Lung (tissue), 12 donors: Measurements from ENCODE around the gene AFF1. TPM values are rescaled to one million over a fixed set of nuclear protein-coding genes. Genes with fewer than 3 reads are reported as not detected.

ENCODE experiments used
- ATAC-seq: fragments of 200-7000 bp; cut with Tn5 transposase; one replicate; pipeline ENCODE4 v1.9.1; 2020; ENCODE audit warnings: moderate number of reproducible peaks; ENCODE audit not compliant: insufficient read depth, low FRiP score
- DNase-seq, 3 donors: peaks; one replicate each; pipeline ENCODE4 v3.0.0-alpha.2; 2013 to 2017
- H3K27ac ChIP-seq, 2 donors: one replicate each; pipeline ENCODE4 v1.5.1; 2013; ENCODE audit warnings: mild to moderate bottlenecking in 2 of 2, moderate library complexity in 2 of 2, control low read depth in 1 of 2, inconsistent platforms in 1 of 2, low read depth in 1 of 2, low read length in 1 of 2
- H3K27me3 ChIP-seq, 3 donors: one replicate each; pipeline ENCODE4 v1.5.1; 2013; ENCODE audit warnings: low read length in 2 of 3; ENCODE audit not compliant: control insufficient read depth in 3 of 3, insufficient read depth in 3 of 3
- H3K36me3 ChIP-seq, 4 donors: one replicate each; pipeline ENCODE4 v1.5.1; 2013; ENCODE audit warnings: low read length in 4 of 4, mild to moderate bottlenecking in 1 of 4, moderate library complexity in 1 of 4; ENCODE audit not compliant: control insufficient read depth in 4 of 4, insufficient read depth in 4 of 4
- H3K4me1 ChIP-seq, 5 donors: one replicate each; pipeline ENCODE4 v1.5.1; 2013; ENCODE audit warnings: low read length in 5 of 5, mild to moderate bottlenecking in 2 of 5, moderate library complexity in 1 of 5; ENCODE audit not compliant: control insufficient read depth in 5 of 5, insufficient read depth in 5 of 5
- H3K4me3 ChIP-seq: one replicate; pipeline ENCODE4 v1.5.1; 2013; ENCODE audit warnings: mild to moderate bottlenecking, control low read depth, moderate library complexity
- H3K9ac ChIP-seq, 2 donors: one replicate each; pipeline ENCODE4 v1.5.1; 2013; ENCODE audit warnings: low read length in 2 of 2, control low read depth in 1 of 2; ENCODE audit not compliant: insufficient read depth in 1 of 2
- H3K9me3 ChIP-seq, 4 donors: one replicate each; pipeline ENCODE4 v1.5.1; 2013; ENCODE audit warnings: low read length in 3 of 4, mild to moderate bottlenecking in 1 of 4, moderate library complexity in 1 of 4; ENCODE audit not compliant: control insufficient read depth in 4 of 4, insufficient read depth in 3 of 4
- CTCF ChIP-seq: IDR thresholded peaks from 2 replicates; pipeline ENCODE4 v1.5.1; 2012; ENCODE audit warnings: mild to moderate bottlenecking; ENCODE audit errors: control extremely low read depth, extremely low read depth
- WGBS, 2 donors: extraction: QIAGEN DNeasy Blood & Tissue Kit; methylation state at CpG; one replicate each; pipeline ENCODE4 v1.1.7; 2013; 5-methylcytosine and 5-hydroxymethylcytosine counted together
- polyA plus RNA-seq, 2 donors: library from polyadenylated mRNA; stranded (reverse); fragments of 200-250 nt; gene quantifications; one replicate each; pipeline ENCODE4 v1.2.1, GENCODE V29; 2013
- total RNA-seq, 2 donors: library from RNA; depleted of rRNA in 1 of 2; stranded (reverse); fragments of >200 nt in 1 of 2; gene quantifications; one replicate each; pipeline ENCODE4 v1.2.1, GENCODE V29; 2014 to 2021
- donor health status: control.
- donor health status: control.
- donor health status: Bipolar disorder and iron deficiency.
- donor health status: healthy.
- donor health status: DM: yes; HTN: yes; CAD: no.

Gene AFF1
- total and polyA plus RNA-seq, 4 donors, result 9.5 to 79.0 (median 35.8) TPM

GRCh38 chr4:87015416-87015815 is 80.6 kb downstream of the AFF1 start:
- ATAC-seq (no peak), DNase-seq (no peak)
- Histone ChIP-seq H3K27me3 (no peaks in the 10 kb centered on the region), H3K4me3 (no peak overlapping the region), H3K9me3 (no peaks in the 10 kb centered on the region), H3K9ac (peak overlapping the region in 1 of 2 donors; percentile 34), H3K36me3 (no peaks in the 10 kb centered on the region), H3K27ac (no peak overlapping the region), H3K4me1 (peaks cover 10 to 44% (median 23%) of the 10 kb centered on the region in 5 donors)
- no peak for TF ChIP-seq CTCF
- 27 to 39% methylated on average over 1 of the region's 1 CpG for WGBS, 2 donors

DNA sequence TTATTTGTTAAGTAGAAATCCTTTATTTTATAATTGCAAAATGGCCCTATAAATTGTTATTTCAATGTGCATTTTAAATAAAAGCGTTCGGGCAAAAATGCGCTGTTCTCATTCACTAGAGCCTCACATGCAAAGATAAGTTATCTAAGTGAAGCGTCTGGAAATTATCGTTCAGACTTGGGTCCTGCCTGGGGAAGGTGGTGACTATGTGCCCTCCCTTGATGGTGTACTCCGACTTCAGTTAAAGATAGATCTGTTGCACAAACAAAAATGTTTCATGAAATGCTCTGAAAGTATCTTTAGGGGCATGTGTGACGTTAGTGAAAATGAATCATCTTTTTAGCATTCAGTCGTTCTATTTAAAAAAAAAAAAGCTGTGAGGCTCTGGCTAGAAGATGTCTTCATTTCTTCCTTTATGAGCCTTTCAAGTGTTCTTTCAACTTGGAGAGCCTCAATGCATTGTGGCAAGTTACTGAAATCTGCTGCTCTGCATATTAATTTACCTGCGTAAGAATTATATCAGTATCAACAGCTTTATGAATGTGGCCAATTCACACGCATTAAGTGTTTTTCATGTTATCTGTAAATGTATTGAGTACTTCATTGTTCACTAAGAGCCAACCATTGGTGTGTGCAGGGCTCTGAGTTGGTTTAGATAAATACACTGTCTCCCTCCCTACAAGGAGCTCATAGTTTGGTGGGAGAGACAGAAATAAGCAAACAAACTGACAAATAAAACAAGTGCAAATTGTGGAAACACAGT is 83.0 kb downstream of the AFF1 start:
- Histone ChIP-seq H3K9me3 (no peaks in the 10 kb centered on the region), H3K27me3 (no peaks in the 10 kb centered on the region), H3K4me3 (no peak overlapping the region), H3K36me3 (no peaks in the 10 kb centered on the region), H3K4me1 (peaks cover 12 to 35% (median 26%) of the 10 kb centered on the region in 5 donors), H3K27ac (peak overlapping the region in 1 of 2 donors; percentile 81), H3K9ac (no peak overlapping the region)
- no peak for DNase-seq
- 70 to 74% methylated on average over 10 of the region's 10 CpGs for WGBS, 2 donors
- no peak for ATAC-seq
- TF ChIP-seq CTCF, result no peak

GRCh38 chr4:87018753-87019152 is 83.9 kb downstream of the AFF1 start:
- Histone ChIP-seq H3K9me3 (no peaks in the 10 kb centered on the region), H3K27ac (peak overlapping the region in 1 of 2 donors; percentile 33), H3K27me3 (no peaks in the 10 kb centered on the region), H3K4me1 (peaks cover 9 to 30% (median 26%) of the 10 kb centered on the region in 5 donors), H3K9ac (no peak overlapping the region), H3K36me3 (no peaks in the 10 kb centered on the region), H3K4me3 (no peak overlapping the region)
- DNase-seq (no peak), ATAC-seq (no peak)
- no peak for TF ChIP-seq CTCF
- 18 to 34% methylated on average over 1 of the region's 1 CpG for whole genome bisulfite sequencing, 2 donors
